ENCODE measurements around the gene DOK7.
"Not testable (repeated sequence)": the region's sequence is repeated elsewhere in the genome, so short reads cannot be mapped to it uniquely, and the experiment has no call there.

Gene DOK7

DNA sequence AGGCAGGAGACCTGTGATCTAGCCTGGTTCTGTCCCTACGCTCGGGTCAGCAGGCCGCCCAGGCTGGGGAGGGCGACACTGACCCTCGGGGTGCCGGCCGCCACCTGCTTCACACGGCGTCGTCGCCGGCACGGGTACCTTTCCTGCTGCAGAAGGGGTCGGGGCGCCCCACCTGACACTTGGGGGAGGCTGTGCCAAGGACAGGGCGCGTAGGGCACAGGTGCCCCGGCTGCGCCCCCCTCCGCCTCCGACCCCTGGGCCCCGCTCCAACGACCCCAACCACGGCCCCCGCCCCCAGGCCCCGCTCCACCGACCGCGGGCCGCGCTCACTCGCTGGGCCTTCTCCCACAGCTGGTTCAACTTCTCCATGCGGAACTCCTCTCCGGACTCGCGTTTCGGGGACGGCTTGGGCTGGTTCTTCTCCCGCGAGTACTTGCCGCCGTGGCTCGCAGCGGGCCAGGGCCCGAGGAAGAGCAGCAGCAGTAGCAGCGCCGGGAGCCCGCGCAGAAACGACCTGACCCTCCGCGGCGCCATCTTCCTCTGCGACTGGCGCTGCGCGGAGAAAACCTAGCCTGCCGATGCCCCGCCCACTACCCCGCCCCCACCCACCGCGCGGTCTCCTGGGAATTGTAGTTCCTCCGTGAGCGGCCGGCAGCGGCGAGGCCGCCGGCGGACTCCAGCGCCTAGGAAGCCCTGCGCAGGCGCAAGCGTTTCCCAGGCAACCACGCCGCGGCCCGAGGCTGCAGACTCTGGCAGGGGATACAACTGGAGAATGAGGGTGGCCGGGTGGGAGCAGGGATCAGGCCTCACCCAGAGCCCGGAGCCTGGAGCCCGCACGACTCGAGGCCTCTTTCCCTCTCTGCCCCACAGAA lies 69.0 kb downstream of the DOK7 start, which contains the start of gene LRPAP1:
Gene LRPAP1 (minus strand): TSS at position 544 of the 872 bp plus-strand sequence. CDS start 10 bp downstream, at position 534.
- H3K4me3 Mint-ChIP-seq, result peak within 1 kb of the TSS; percentile 100
- no peaks in the 10 kb centered on the region for H3K9me3 Mint-ChIP-seq
- peaks cover 6% of the 10 kb centered on the region for H3K27me3 Mint-ChIP-seq
- peaks cover 40% of the 10 kb centered on the region for H3K36me3 Mint-ChIP-seq (ENCODE audit: low read depth)
- H3K27ac Mint-ChIP-seq, result peak within 1 kb of the TSS; percentile 97
- peak; percentile 93 for DNase-seq
- H3K4me1 Mint-ChIP-seq (ENCODE audit: low read depth), result peaks cover 40% of the 10 kb centered on the region

DNA sequence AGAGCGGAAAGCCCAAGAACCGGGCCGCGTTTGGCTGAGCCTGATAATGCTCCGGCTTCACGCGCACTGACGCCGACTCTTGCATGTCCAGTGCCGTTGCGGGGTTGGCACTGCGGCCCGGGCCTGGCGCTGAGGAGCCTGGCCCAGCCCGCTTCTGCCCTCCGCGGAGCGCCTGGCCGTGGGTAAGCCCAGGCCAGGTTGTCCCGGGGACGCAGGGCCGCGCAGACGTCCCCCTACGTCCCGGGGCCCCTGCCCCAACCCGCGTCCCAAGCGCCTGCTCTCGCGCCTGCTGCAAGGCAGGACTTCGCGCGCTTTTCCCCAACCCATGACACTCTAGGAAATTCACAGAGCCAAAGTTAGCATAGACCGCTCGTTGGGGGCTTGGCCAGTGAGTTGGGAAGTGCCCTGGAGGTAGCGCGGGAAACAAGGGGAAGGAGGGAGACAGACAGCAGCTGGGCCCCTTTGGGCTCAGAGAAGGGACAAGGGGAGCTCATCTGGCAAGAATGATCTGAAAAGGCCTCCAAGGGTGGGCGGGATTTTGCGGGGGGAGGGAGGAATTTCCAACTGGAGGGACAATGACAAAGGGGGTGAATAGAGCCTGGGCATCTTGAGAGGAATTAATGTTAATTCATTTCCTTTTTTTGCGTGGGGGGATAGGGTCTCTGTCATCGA lies 69.8 kb downstream of the DOK7 start:
- Mint-ChIP-seq H3K27ac (peak overlapping the region; percentile 97), H3K27me3 (peaks cover 6% of the 10 kb centered on the region), H3K9me3 (no peaks in the 10 kb centered on the region), H3K36me3 (ENCODE audit: low read depth) (peaks cover 34% of the 10 kb centered on the region), H3K4me3 (peak overlapping the region; percentile 100), H3K4me1 (ENCODE audit: low read depth) (peaks cover 34% of the 10 kb centered on the region)
- peak; percentile 41 for DNase-seq

DNA sequence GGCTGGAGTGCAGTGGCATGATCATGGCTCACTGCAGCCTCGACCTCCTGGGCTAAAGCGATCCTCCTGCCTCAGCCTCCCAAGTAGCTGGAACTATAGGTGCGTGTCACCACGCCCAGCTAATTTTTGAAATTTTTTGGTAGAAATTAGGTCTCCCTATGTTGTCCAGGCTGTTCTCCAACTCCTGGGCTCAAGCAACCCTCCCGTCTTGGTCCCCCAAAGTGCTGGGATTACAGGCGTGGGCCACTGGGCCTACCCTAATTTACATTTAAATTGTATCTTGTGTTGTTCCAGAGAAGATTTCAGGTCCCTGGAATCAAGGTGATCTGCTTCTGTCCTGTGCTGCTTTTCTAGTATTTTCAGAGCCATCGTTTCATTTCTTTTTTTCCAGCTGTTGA lies 70.3 kb downstream of the DOK7 start:
- no peaks in the 10 kb centered on the region for H3K9me3 Mint-ChIP-seq

DNA sequence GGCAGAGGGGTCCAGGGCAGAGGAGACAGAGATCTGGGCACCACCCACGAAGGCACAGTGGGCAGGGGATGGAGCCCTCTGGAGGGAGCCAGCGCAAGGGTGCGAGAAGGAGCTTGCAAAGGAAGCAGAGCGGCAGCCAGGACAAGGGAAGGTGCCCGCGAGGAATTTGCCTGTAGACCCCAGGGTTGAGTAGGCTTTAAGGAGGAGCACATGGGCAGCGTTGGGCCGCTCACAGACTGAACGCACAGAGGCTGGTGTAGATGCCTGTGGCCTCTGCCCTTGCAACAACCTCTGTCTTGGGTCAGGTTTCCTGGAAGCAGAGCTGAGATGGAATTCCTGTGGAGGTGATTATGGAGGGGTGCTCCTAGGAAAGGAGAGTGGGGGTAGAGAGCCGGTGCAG lies 72.7 kb downstream of the DOK7 start:
- H3K27me3 Mint-ChIP-seq, result not testable (repeated sequence)
- H3K4me1 Mint-ChIP-seq (ENCODE audit: low read depth), result peaks cover 13% of the 10 kb centered on the region

More for the DNA sequence above, 70.3 kb downstream of the DOK7 start:
- H3K27me3 Mint-ChIP-seq, result peaks cover 6% of the 10 kb centered on the region
- peaks cover 28% of the 10 kb centered on the region for H3K36me3 Mint-ChIP-seq (ENCODE audit: low read depth)
- H3K27ac Mint-ChIP-seq, result no peak overlapping the region
- H3K4me1 Mint-ChIP-seq (ENCODE audit: low read depth), result peaks cover 29% of the 10 kb centered on the region
- DNase-seq, result no peak
- H3K4me3 Mint-ChIP-seq, result peak overlapping the region; percentile 42

DNA sequence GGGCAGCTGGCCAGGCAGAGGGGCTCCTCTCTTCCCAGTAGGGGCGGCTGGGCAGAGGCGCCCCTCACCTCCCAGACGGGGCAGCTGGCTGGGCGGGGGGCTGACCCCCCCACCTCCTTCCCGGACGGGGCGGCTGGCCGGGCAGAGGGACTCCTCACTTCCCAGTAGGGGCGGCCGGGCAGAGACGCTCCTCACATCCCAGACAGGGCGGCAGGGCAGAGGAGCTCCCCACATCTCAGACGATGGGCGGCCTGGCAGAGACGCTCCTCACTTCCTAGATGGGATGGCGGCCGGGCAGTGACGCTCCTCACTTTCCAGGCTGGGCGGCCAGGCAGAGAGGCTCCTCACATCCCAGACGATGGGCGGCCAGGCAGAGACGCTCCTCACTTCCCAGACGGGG lies 75.8 kb downstream of the DOK7 start:
- not testable (repeated sequence) for H3K4me3 Mint-ChIP-seq; H3K4me1 Mint-ChIP-seq (ENCODE audit: low read depth); H3K9me3 Mint-ChIP-seq; H3K36me3 Mint-ChIP-seq (ENCODE audit: low read depth); H3K27me3 Mint-ChIP-seq; H3K27ac Mint-ChIP-seq; DNase-seq

More for the DNA sequence above, 72.7 kb downstream of the DOK7 start:
- not testable (repeated sequence) for H3K4me3 Mint-ChIP-seq; H3K27ac Mint-ChIP-seq; DNase-seq; H3K36me3 Mint-ChIP-seq (ENCODE audit: low read depth); H3K9me3 Mint-ChIP-seq

DNA sequence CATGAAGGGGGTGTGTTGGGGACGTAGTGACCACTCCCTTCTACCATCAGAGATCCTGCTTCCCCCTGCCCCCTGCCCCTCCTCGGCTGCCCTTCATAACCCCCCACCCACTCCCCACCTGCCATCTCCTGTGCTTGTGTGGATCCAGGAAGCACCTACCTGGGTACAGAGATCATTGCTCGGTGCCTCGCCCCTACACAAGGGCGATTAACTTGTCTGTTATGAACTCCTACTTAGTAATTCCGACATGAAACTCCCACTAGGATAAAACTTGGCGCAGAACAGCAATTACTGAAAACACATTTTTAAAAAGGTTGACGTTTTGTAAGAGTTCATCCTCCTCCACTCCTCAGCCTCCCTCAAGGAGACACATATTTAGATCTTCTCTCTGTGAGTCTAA lies 80.3 kb downstream of the DOK7 start:
- H3K4me1 Mint-ChIP-seq (ENCODE audit: low read depth); H3K27me3 Mint-ChIP-seq; H3K4me3 Mint-ChIP-seq; H3K9me3 Mint-ChIP-seq; H3K27ac Mint-ChIP-seq; H3K36me3 Mint-ChIP-seq (ENCODE audit: low read depth); DNase-seq: not testable (repeated sequence)
